NCI-H748 treated with DMSO at 0.1 percent for 48 hours (cell line): ENCODE results near the gene ERG.

ENCODE experiments used
- DNase-seq: peaks from one replicate; lab custom pipeline; 2025; lab: John Stamatoyannopoulos, UW

ERG gene

GRCh38 chr21:38498057-38498833 lies at the start of gene ERG:
Gene ERG, minus strand, starts transcription at chr21:38498477. Its CDS starts 97 bp downstream, at chr21:38498380.
- no peak for DNase-seq

GRCh38 chr21:38544661-38545060 lies 46.4 kb upstream of the ERG start:
- DNase-seq, result no peak

GRCh38 chr21:38542263-38542662 lies 44.0 kb upstream of the ERG start:
- no peak for DNase-seq

GRCh38 chr21:38538353-38538752 lies 40.1 kb upstream of the ERG start:
- DNase-seq, result no peak

GRCh38 chr21:38534591-38534990 lies 36.3 kb upstream of the ERG start:
- DNase-seq, result no peak

- no peak for DNase-seq
These were observed 35.6 kb upstream of the ERG start for GRCh38 chr21:38533887-38534286.

GRCh38 chr21:38531591-38531990 lies 33.3 kb upstream of the ERG start:
- no peak for DNase-seq

- no peak for DNase-seq
These were observed 32.8 kb upstream of the ERG start for GRCh38 chr21:38531039-38531541.

GRCh38 chr21:38527737-38528136 lies 29.5 kb upstream of the ERG start:
- DNase-seq, result no peak

- no peak for DNase-seq
These were observed 27.2 kb upstream of the ERG start for GRCh38 chr21:38525454-38525853.

GRCh38 chr21:38524168-38525153 lies 26.2 kb upstream of the ERG start:
- DNase-seq, result no peak

- DNase-seq, result no peak
These were observed 22.2 kb upstream of the ERG start for GRCh38 chr21:38520511-38520910.

GRCh38 chr21:38511662-38512243 lies 13.5 kb upstream of the ERG start:
- no peak for DNase-seq

GRCh38 chr21:38511198-38511597 lies 12.9 kb upstream of the ERG start:
- no peak for DNase-seq

- no peak for DNase-seq
These were observed 9.2 kb upstream of the ERG start for GRCh38 chr21:38507374-38507942.

GRCh38 chr21:38506661-38507281 lies 8.5 kb upstream of the ERG start:
- DNase-seq, result peak; percentile 86

- DNase-seq, result peak; percentile 79
These were observed 7.6 kb upstream of the ERG start for GRCh38 chr21:38505654-38506523.

- no peak for DNase-seq
These were observed 5.8 kb upstream of the ERG start for GRCh38 chr21:38504066-38504465.

GRCh38 chr21:38503583-38503982 lies 5.3 kb upstream of the ERG start:
- no peak for DNase-seq

- DNase-seq, result no peak
These were observed 1.8 kb upstream of the ERG start for GRCh38 chr21:38500073-38500472.

GRCh38 chr21:38499296-38499695 lies 1.0 kb upstream of the ERG start:
- DNase-seq, result no peak
